HT-29 (cell line): Measurements from ENCODE around the gene NFATC3. TPM values are rescaled to one million over a fixed set of nuclear protein-coding genes. Genes with fewer than 3 reads are reported as not detected.

Source experiments
- DNase-seq: peaks from one replicate; pipeline ENCODE4 v3.0.0-alpha.2; 2015; ENCODE audit warnings: low spot score
- total RNA-seq: library from RNA; depleted of rRNA; stranded (reverse); fragments of >200 nt; shearing (Covaris generic); gene quantifications from 2 replicates; pipeline ENCODE4 v1.2.3, GENCODE V29; 2014

Gene NFATC3
- total RNA-seq, 1 experiment from 2014 or later: 20.8 TPM

DNA sequence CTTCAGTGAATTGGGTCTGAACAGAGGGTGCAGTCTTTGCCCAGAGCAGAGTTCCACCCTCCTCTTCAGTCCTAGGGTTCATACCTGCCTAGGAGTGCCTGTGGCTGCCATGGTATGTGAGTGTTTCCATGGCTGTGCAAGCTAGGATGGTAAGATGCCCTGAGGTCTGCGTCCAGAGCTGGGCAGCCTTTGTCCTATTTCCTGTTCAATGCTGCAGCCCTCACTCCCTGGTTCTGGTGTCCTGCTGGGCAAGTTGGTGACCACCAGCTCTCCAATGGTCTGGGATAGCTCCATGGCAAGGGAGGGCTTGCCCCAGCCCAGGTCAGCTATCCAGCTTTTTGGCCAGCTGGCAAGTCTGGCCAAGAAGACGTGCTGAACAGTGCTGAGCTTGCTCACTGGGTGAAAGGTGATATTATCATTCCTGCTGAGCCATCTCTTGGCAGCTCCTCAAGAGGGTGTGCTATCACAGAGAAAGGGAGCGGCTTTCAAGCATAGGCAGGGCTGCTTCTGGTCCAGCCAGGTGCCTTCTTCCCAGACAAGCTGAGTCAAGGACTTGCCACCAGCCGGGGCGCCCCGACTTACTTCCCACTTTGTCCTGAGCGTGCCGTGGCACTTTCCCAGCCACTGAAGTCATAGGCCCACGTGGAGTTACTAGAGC is 13.0 kb upstream of the NFATC3 start:
- no peak for DNase-seq

DNA sequence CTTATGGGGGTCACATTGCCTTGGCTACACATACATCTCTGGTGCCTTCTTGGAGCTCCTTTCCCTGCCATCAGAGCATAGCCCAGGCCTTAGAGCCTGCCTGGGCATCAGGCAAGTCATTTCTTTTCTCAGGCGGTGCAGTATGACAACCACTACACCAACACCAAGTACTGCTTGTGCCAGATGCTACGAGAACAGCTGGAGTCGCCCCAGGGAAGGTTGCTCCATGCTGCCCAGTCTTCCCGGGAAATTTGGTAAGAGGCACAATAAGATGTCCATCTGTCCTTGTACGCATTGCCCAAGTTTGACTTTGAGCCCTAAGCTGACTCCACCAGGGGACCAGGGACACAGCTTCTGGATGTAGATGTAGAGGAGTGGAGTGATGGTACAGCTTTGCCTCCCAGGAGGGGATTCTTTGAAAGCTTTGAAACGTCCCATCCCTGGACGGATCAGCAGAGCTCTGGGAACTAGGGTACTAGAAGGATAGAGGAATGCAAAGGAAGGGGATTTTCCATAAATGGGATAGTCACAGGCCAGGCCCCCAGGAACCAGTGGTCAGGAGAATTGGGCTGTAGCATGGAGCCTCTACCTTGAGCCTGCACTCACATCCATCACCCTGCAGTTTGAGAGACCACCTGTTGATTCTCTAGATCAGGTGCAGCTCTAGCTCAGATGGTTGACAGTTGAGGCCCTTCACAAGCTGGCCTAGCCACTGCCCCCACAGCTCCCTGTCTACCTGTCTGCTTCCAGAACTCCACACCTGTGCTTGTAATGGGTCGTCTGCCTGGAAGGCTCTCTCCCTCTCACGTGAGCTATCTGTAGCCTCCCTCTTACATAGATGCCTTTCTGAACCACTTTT is 11.0 kb upstream of the NFATC3 start:
- no peak for DNase-seq

DNA sequence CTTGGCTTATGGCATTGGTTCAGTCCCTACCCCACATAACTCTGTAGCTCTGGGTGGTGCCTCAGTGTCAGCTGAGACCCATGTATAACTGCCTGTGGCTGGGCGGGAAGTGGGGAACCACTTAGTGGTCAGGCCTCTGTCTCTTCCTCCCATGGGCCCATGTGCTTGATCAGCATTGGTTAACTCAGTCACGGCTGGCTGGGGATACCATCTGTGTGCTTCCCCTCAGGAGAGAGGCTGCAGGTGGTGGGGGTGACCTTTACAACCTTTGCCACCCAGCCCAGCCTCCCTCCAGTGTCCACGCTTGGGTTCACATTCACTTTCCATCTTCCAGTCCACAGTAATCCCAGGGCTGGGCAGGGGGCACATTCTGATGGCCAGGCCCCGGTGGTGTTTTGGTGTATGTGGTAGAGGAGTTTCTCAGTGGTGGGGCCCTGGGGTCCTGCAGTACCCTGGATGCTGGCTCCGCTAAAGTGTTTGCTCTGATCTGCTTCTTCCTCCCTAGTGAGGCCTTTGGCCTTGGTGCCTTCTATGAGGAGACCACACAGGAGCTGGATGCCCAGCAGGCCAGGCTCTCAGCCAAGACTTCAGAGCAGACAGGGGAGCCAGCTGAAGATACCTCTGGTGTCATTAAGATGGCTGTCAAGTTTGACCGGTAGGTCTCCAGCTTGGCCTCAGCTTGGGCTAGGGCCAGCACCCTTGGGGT is 10.2 kb upstream of the NFATC3 start:
- DNase-seq: no peak

DNA sequence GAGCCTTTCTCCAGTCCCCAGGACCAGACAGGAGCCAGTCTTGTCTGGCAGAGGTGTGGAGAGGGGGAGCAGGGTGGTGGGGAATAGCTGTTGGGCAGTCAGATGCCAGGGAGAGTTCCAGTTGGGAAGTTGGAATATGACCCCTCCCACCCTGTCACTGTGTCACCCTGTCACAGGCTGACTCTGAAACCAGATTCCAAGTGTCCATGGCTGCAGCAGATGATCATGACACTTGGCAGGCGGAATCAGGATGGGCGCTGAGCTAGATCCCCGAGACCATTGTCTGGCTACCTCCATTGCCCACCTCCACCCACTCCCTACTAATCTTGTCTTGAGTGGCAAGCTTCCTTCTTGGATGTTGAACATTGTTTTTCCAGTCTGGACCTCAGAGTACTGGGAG is 9.2 kb upstream of the NFATC3 start:
- DNase-seq: no peak

DNA sequence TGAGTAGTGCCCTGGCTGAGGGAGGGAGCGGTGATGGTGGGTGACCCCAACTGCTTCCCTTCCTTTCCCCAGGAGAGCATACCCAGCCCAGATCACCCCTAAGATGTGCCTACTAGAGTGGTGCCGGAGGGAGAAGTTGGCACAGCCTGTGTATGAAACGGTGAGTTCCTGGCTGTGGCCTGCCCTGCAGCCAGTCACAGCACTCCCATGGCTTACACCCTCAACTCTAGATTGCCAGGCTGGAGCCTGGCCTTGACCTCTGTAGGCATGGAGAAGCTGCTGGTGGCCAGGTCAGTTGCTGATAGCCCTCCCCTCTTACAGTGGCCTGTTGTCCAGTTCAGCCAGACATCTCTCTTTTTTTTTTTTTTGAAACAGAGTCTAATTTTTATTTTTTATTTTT is 8.6 kb upstream of the NFATC3 start:
- no peak for DNase-seq

DNA sequence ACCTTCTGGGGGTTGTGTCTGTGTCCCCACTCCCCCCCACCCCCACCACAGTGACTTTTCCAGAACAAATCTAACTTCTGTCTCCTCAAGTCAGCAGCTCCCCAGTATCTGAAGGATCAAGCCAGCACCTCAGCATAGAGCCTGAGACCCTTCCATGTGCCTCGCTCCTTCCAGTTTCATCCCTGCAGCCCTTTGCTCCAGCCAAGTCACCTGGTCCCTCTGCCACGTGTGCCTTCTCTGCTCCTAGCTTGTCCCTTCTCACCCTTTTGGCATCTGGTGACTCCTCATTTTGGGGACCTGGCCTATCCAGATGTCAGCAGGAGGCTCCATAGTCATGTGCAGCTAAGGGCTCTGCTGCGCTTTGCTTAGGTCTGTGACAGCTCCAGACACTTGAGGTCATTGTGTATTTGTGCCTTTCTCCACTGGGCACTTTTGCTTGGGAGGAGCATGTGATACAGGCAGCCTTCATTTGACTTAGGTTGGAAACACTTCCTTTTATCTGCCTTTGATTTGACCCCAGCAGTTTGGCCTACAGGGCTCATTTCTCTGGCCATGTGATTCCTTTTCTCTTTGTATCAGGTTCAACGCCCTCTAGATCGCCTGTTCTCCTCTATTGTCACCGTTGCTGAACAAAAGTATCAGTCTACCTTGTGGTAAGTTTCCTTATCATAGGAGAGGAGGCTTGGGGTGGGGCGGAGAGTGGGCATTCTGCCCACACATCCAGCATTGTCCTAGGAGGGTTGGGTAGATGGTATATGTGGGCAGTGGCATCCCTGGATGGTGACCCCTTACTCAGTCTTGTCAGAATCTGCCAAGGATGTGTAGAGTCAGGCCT is 7.1 kb upstream of the NFATC3 start:
- DNase-seq: no peak

DNA sequence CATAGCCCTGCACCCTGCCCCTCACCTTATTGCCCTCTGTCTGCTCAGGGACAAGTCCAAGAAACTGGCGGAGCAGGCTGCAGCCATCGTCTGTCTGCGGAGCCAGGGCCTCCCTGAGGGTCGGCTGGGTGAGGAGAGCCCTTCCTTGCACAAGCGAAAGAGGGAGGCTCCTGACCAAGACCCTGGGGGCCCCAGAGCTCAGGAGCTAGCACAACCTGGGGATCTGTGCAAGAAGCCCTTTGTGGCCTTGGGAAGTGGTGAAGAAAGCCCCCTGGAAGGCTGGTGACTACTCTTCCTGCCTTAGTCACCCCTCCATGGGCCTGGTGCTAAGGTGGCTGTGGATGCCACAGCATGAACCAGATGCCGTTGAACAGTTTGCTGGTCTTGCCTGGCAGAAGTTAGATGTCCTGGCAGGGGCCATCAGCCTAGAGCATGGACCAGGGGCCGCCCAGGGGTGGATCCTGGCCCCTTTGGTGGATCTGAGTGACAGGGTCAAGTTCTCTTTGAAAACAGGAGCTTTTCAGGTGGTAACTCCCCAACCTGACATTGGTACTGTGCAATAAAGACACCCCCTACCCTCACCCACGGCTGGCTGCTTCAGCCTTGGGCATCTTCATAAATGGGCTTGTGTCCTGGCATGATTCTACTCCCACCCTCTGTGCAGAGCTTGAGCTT is 6.3 kb upstream of the NFATC3 start:
- DNase-seq: no peak

DNA sequence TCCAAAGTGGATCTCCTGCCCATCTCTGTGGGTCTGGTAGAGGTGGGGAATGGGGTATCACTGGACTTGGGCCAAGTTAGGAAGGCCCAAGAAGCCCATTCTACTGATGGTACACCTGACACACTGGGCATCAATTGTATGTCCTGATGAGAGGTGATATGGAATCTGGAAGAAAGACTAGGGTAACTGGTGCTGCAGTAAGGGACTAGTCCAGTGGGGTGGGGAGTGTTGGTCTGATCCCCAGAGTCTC is 5.9 kb upstream of the NFATC3 start:
- DNase-seq: no peak

DNA sequence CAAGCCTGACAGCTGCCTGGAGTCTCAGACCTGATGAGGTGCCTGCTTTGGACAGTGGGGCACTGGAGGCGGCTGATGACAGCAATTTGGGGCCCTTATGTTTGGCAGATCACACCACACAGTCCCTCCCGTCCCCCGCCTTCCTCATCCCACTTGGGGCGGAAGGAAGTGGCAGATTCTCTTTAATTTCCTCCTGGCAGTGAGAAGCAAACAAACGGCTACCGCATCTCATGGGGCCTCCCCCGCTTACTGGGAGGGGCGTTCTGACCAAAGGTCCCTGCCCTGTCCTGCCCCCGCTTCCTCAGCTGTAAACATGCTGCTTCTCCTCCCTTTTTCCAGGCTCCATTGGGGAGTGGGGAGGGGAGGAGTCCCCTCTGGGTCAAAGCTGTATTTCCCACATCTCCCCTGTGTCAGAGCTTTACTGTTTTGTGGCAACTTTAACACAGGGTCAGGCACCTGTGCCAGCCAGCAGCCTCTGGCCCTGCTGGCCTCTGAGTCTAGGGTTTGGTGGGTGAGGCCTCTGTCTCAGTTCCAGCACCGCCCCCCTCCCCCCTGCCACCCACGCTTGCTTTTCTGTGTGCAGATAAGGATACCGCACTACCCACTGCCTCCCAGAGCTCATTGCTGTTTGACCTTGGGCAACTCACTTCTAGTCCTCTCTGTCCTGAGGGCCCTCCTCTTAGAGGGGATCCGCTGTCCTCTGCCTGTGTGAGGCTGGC is 5.4 kb upstream of the NFATC3 start:
- DNase-seq: peak; percentile 77

DNA sequence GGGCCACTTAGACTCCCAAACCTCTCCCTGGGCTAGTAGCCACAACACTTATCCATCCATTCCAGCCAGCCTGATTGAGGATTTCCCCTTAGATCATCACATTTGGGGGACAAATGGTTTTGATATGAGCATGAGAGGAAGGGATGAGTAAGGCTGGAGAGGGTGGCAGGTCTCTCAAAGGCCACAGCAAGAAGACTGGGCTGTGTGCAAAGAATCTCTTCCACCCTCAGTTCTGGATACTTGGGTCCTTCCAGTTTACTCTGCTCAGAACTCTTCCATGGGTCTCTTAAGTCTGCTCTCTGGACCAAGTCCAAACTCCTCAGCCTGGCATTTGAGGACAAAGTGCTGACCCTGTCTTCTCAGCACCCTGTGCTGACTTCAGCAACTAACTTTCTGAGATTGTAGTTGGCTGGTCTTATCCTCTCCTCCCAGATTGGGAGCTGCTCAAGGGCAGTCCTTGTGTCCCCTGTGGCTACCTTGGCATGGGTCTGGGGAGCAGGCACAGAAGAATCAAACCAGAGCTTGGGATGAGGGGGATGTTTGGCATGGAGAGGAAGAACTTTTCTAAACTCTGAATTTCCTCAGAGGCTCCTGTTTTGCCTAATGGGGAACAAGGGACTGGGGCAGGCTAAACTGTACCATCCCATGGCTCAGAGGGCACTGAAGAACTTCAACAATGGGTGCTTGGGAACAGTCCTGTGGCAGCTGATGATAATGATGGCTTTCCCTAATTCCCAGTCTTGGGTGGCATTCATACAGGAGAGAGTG is 3.1 kb upstream of the NFATC3 start:
- no peak for DNase-seq

DNA sequence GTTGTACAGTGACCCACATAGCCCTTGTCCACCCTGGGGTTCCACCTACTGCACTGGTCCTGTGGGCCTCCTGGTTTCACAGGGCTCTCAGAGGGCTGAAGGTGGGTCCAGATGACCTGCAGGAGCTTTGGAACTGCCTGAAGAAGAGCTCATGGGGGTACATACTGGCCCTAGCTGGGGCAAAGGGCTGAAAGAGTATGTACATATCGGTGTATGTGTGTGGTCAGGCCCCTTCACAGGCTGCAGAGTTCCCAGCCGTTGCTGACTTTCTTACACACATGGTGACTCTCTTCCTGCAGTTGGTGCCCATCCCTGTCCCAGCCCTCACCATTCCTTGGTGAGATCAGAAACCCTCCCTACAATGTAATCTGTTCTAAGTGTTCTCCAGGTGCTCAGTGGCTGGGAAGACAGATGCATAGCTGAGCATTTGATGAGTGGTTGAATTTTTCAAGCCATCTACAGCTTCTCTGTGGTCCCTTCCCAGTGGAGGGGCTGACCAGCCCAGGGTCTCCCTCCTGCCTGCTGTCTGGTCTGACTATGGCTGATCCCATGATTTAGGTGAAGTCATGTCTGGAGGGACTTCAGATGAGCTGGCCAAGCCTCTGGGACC is 2.4 kb upstream of the NFATC3 start:
- no peak for DNase-seq

DNA sequence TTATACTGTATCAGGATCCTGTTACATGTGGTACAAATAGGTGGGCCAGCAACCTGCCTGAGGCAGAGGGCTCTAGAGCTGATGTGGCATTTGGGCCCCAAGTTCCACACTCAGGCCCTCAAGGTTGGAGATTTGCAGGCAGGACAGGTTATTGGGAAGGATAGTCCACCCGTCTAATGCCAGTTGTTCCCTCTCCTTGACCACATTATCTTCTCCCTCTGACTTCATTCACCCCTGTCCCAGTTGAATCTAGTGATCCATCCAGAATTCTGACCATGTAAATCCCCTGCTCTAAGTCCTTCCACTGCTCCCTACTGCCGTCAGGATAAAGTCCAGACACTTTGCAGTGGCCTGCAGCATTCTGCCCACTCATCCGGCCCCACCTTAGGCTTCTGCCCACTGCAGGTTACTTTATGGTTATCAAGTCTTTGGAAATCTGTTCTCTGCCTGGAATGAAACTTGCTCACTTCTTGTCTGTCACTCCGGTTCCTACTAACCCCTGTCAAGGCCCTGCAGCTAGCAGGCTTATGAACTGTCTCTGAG is 1.9 kb upstream of the NFATC3 start:
- DNase-seq: no peak

DNA sequence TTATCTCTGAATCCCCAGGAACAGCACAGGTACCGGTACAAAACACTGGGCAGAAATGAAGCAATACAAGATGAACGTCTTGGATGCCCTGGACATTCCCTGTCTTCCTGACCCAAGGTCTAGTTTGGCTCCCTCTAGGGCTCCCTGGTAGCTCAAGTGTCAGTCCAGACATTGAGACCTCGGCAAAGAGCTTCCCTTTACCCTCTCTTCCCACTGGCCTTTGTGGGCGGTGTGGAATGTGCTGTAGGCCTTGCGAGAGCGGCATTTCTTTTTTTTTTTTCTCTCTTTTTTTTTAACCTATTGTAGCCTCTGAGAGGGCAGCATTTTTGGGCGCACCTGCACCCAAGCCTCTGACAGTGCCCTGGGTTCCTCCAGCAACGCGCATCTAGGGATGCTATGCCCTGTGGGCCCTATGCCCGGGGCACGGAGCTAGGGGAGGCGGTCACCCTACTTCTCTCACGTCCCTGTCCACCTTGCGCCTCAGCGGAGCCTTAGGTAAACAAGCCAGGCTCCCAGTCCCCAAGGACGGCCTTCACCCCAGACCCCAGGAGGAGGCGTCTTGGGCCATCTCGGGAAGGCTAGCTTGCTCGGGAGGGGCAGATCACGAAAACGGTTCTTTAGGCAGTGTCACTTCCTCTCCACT is 1.2 kb upstream of the NFATC3 start:
- peak; percentile 60 for DNase-seq

DNA sequence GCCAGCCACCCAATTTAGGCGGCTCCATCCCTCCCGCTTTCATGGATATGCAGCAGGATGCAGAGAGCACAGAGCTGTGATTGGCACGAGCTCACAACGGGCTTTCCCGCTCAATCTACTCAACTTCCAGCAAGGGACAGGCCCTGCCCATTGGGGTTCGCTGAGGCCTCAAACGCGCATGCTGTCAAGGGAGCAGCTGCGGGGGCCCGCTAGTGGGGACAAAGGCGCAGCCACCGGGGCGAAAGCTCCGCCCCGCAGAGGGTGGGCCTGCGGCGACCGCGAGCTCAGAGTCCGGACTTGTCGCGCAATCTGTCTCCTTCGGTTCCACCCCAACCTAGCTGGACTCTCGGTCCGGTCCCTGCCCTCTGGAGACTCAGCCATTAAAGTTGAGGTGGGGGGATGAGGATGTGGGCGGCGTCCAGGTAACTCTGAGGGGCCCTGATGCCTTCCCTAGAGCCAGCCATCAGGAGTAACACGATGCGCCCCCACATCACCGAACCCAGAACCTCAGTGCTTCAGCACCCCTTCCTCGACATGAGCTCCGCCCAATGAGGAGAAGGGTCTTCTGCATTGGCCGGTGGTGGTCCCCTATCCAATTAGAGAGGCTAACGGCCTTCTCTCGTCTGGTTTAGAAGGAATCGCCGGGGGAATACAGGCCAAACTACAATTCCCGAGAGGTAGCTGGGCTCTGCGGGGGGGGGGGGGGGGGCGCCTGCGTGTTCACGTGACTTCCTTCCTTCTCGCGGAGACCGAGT is 489 bp upstream of the NFATC3 start:
- DNase-seq: peak; percentile 85

DNA sequence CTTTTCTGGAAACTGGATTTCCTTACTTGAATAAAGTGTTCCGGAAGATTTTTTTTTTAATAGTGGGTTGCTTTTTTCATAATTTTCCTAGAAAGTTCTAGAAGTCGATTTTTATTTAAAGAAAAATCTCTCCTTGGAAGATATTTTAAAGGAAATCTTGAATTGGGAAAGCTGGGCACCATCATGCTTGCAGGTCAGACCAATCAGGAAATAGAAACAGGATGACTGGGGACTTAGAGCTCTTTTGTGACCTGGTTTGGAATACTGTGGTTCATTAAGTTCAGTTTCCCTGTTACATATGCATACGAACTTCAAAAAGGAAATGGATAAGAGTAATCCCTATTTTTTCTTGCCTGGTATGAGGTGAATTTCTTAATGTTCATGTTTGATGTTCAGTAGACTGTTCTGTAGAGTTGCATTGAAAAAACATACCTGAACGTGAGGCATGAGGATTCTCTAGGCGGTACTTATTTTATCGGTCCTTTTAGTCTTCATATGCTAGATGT is 1.2 kb downstream of the NFATC3 start:
- peak; percentile 68 for DNase-seq

DNA sequence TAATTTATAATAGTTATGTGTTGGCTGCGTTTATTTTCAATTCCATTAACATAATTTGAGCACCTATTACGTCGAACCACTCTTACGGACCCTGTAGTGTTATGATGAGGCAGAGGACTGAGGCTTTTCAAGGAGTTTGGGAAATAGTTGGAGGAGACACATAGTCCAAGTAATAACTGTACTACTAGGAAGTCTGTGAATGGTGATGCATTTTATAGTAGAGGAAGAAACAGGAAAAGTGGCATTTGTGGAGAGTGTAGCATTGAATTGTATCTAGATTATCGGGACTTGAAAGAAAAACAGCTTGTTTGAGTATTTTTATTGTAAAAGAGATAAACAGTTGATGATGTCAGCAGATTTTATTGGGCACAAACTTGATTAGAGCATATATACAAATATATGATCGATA is 1.7 kb downstream of the NFATC3 start:
- no peak for DNase-seq

DNA sequence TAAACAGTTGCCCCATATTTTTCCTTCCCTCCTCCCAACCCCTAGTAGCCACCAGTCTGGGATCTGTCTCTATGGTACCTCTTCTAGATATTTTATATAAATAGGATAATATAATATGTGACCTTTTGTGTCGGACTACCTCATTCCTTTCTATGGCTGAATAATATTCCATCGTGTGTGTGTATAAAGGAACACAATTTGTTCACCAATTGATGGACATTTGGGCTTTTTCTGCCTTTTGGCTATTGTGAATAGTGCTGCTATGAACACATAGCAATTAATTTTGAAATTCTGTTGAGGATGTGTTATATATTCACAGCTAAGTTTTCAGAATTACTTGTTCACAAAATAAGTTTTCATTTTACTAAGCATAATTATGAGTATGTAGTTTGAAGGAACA is 2.5 kb downstream of the NFATC3 start:
- no peak for DNase-seq
